Fibroblast of villous mesenchyme (primary cell): ENCODE results near the gene TMIGD2. TPM values are rescaled to one million over a fixed set of nuclear protein-coding genes. Genes with fewer than 3 reads are reported as not detected.

Source experiments
- DNase-seq: peaks from one replicate; pipeline ENCODE4 v3.0.0-alpha.2; 2010; ENCODE audit warnings: low read depth
- H3K4me3 ChIP-seq: 2 replicates; pipeline ENCODE4 v1.5.1; 2011; ENCODE audit warnings: low read depth, mild to moderate bottlenecking, low read length
- total RNA-seq: library from RNA; depleted of rRNA; stranded (reverse); fragments of >200 nt; gene quantifications from 2 replicates; pipeline ENCODE4 v1.2.3, GENCODE V29; 2012
- TF ChIP-seq, protein P1 (sequence below): IDR thresholded peaks from 2 replicates; pipeline ENCODE4 v1.5.1; 2012; ENCODE audit warnings: low read depth, mild to moderate bottlenecking, low read length; ENCODE audit not compliant: insufficient read depth

Gene TMIGD2
- total RNA-seq, 1 donor: not detected

- TF ChIP-seq, protein P1, sequence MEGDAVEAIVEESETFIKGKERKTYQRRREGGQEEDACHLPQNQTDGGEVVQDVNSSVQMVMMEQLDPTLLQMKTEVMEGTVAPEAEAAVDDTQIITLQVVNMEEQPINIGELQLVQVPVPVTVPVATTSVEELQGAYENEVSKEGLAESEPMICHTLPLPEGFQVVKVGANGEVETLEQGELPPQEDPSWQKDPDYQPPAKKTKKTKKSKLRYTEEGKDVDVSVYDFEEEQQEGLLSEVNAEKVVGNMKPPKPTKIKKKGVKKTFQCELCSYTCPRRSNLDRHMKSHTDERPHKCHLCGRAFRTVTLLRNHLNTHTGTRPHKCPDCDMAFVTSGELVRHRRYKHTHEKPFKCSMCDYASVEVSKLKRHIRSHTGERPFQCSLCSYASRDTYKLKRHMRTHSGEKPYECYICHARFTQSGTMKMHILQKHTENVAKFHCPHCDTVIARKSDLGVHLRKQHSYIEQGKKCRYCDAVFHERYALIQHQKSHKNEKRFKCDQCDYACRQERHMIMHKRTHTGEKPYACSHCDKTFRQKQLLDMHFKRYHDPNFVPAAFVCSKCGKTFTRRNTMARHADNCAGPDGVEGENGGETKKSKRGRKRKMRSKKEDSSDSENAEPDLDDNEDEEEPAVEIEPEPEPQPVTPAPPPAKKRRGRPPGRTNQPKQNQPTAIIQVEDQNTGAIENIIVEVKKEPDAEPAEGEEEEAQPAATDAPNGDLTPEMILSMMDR: no peak
- H3K4me3 ChIP-seq: no peak overlapping the region
- DNase-seq: no peak
These were observed 35.8 kb downstream of the TMIGD2 start for GRCh38 chr19:4266253-4267000.

GRCh38 chr19:4264812-4265211 is 37.4 kb downstream of the TMIGD2 start:
- TF ChIP-seq, protein P1: no peak
- no peak overlapping the region for H3K4me3 ChIP-seq
- DNase-seq: no peak

DNA sequence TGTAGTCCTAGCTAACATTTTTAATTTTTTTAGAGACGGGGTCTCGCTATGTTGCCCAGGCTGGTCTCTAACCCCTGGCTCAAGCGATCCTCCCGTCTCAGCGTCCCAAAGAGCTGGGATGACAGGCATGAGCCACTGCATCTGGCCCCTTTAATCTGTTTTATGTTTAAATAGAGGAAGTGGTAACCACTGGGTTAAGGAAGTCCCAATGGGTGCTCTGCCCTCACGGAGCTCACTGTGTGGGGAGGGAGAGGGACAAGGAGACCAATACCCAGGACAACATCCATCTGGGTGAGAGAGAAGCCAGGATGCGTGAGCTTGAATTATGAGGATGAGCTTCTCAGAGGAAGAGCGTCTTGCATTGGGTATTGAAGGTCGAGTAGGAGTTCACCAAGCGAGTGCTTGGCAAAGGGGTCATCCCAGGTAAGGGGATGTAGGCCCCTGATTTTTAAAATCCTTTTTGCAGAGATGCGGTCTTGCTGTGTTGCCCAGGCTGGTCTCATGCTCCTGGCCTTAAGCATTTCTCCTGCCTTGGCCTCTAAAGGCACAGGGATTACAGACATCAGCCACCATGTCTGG is 41.5 kb downstream of the TMIGD2 start:
- TF ChIP-seq, protein P1: no peak
- no peak overlapping the region for H3K4me3 ChIP-seq
- DNase-seq: no peak

- TF ChIP-seq, protein P1: no peak
- DNase-seq: no peak
- H3K4me3 ChIP-seq: no peak overlapping the region
These were observed 44.0 kb downstream of the TMIGD2 start for GRCh38 chr19:4258181-4258580.

- TF ChIP-seq, protein P1: no peak
- H3K4me3 ChIP-seq: no peak overlapping the region
- no peak for DNase-seq
These were observed 45.2 kb downstream of the TMIGD2 start for GRCh38 chr19:4257025-4257424.

DNA sequence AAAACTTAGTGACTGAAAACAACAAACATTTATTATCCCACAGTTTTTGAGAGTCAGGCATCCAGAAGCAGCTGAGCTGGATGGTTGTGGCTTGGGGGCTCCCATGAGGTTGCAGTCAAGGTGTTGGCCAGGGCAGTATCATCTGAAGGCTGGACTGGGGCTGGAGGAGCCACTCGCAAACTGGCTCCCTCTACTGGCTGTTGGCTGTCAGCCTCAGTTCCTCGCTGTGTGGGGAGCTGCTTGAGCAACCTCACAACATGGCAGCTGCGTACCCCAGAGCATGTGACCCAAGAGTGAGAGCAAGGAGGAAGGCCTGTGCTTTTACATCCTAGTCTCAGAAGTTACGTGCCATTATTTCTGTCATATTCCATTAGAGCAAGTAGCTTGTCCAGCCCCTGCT is 45.6 kb downstream of the TMIGD2 start:
- no peak for DNase-seq
- no peak overlapping the region for H3K4me3 ChIP-seq
- TF ChIP-seq, protein P1: no peak
